Panc1 (cell line): ENCODE results near the gene HMGA1. TPM values are rescaled to one million over a fixed set of nuclear protein-coding genes. Genes with fewer than 3 reads are reported as not detected.

ENCODE experiments used
- ATAC-seq: fragments of 200-7000 bp; cut with Tn5 transposase; 2 replicates; pipeline ENCODE4 v1.9.1; 2020; ENCODE audit warnings: mild to moderate bottlenecking, moderate library complexity
- BruUV-seq: library from RNA; stranded (reverse); fragments of 400-500 nt; replicated peaks from 2 replicates; lab custom pipeline; 2021; lab: Mats Ljungman, UMichigan
- CTCF ChIA-PET: fragments of 300-600 bp; sonication (Branson Sonifier 250); formaldehyde crosslinking; loops from one replicate; lab custom pipeline; 2022; ENCODE audit warnings: antibody characterized with exemption; lab: Charles Lee
- POLR2A ChIA-PET: fragments of 300-600 bp; sonication (Branson Sonifier 250); formaldehyde crosslinking; loops from one replicate; lab custom pipeline; 2022; ENCODE audit warnings: antibody characterized with exemption; lab: Charles Lee
- DNase-seq: peaks from one replicate; pipeline ENCODE4 v3.0.0-alpha.2; 2010; ENCODE audit warnings: low read depth, low spot score
- H3K27ac ChIP-seq: 2 replicates; pipeline ENCODE4 v1.5.1; 2011; ENCODE audit warnings: mild to moderate bottlenecking, low read length, inconsistent platforms
- H3K27me3 ChIP-seq: fragments of 200-500 bp; sonication (Bioruptor generic); 2 replicates; pipeline ENCODE4 v1.6.0; 2014; ENCODE audit warnings: low read length, inconsistent platforms; ENCODE audit not compliant: control insufficient read depth, insufficient read depth
- H3K36me3 ChIP-seq: fragments of 200-500 bp; sonication (Bioruptor generic); 2 replicates; pipeline ENCODE4 v1.5.1; 2014; ENCODE audit warnings: inconsistent platforms, mild to moderate bottlenecking, low read length, moderate library complexity; ENCODE audit not compliant: control insufficient read depth, insufficient read depth
- H3K4me1 ChIP-seq: 2 replicates; pipeline ENCODE4 v1.5.1; 2011; ENCODE audit warnings: inconsistent platforms, mild to moderate bottlenecking, low read length, moderate library complexity; ENCODE audit not compliant: control insufficient read depth, insufficient read depth
- H3K4me3 ChIP-seq, 2 experiments: 2 replicates each; pipeline ENCODE4 v1.5.1; 2011 to 2012; ENCODE audit warnings: low read depth in 2 of 2, low read length in 2 of 2, mild to moderate bottlenecking in 2 of 2, inconsistent platforms in 1 of 2, moderate library complexity in 1 of 2
- H3K9me3 ChIP-seq: fragments of 200-500 bp; sonication (Bioruptor generic); 2 replicates; pipeline ENCODE4 v1.5.1; 2014; ENCODE audit warnings: low read depth, mild to moderate bottlenecking, inconsistent platforms, low read length, moderate library complexity; ENCODE audit not compliant: control insufficient read depth, insufficient read depth
- CTCF ChIP-seq: fragments of 450-650 bp; IDR thresholded peaks from 2 replicates; pipeline ENCODE4 v1.5.1; 2017; ENCODE audit warnings: mild to moderate bottlenecking
- POLR2AphosphoS5 ChIP-seq: IDR thresholded peaks from 2 replicates; pipeline ENCODE4 v1.6.1; 2012; ENCODE audit warnings: mild to moderate bottlenecking, low read depth, low read length, moderate library complexity
- REST ChIP-seq, 2 experiments: IDR thresholded peaks; 2 replicates each; pipeline ENCODE4 v1.6.1; 2011 to 2012; ENCODE audit warnings: low read depth in 2 of 2, control low read depth in 1 of 2, low read length in 1 of 2, mild to moderate bottlenecking in 1 of 2, moderate library complexity in 1 of 2; ENCODE audit not compliant: insufficient read depth in 1 of 2
- SIN3A ChIP-seq: IDR thresholded peaks from 2 replicates; pipeline ENCODE4 v1.6.1; 2012; ENCODE audit warnings: low read depth, mild to moderate bottlenecking, low read length, moderate library complexity, borderline replicate concordance; ENCODE audit not compliant: insufficient read depth
- TCF7L2 ChIP-seq: IDR thresholded peaks from 2 replicates; pipeline ENCODE4 v1.6.1; 2011; ENCODE audit warnings: mild to moderate bottlenecking, low read depth, low read length, inconsistent platforms
- in situ Hi-C: cut with HindIII; loops from 2 replicates; pipeline ENCODE4 v1.10.0; 2016; ENCODE audit warnings: low sequenced_read_pairs, low pct_unique_long_range_greater_than_20kb
- intact Hi-C: fragments of 100-400 bp; cut with micrococcal nuclease; formaldehyde crosslinking; loops from one replicate; pipeline ENCODE4 v1.10.0; 2022; ENCODE audit not compliant: unreplicated experiment
- total RNA-seq: library from RNA; stranded (reverse); gene quantifications from one replicate; pipeline ENCODE4 v1.2.1, GENCODE V29; 2021; ENCODE audit not compliant: unreplicated experiment

HMGA1 gene
- total RNA-seq, 1 experiment from 2014 or later: 444 TPM

- H3K36me3 ChIP-seq: peaks cover 2% of the 10 kb centered on the region; the same call in 1 of the 2 replicates
- intact Hi-C loops: no loop called here
- no peak overlapping the region for H3K27ac ChIP-seq
- H3K4me3 ChIP-seq: peak overlapping the region; percentile 73 to 78
- peaks cover 48% of the 10 kb centered on the region for H3K4me1 ChIP-seq
- no peaks in the 10 kb centered on the region for H3K27me3 ChIP-seq
- POLR2A ChIA-PET: interaction anchor here (0.5 to 0.7 kb wide), 9 partner anchors 10 to 666 kb away, joined by 3 to 10 read pairs (median 6); no protein-coding TSS in a partner anchor
- ATAC-seq (peak; percentile 6), DNase-seq (no peak)
- no TSS peak for BruUV-seq
- no peak for TF ChIP-seq CTCF
- no peak for TF ChIP-seq TCF7L2
- TF ChIP-seq SIN3A: no peak
- no peak for TF ChIP-seq REST (IDR thresholded peaks at IDR 0.05; ENCODE audit: insufficient read depth in 1 of 2, low read depth in 2 of 2, low read length in 1 of 2)
- no peak for TF ChIP-seq POLR2AphosphoS5
- in situ Hi-C loops: no loop called here
- CTCF ChIA-PET: interaction anchor here (0.5 to 0.7 kb wide), 4 partner anchors 35 to 520 kb away, joined by 3 to 7 read pairs (median 3); partner anchors contain the start of gene SNRPC
- no peaks in the 10 kb centered on the region for H3K9me3 ChIP-seq
These were observed 646 bp downstream of the HMGA1 start for GRCh38 chr6:34237316-34237721.

- peak overlapping the region; percentile 90 for H3K27ac ChIP-seq
- BruUV-seq: no TSS peak
- TF ChIP-seq POLR2AphosphoS5: no peak; the same call in 1 of the 2 replicates
- TF ChIP-seq CTCF: peak; percentile 20; the same call in 1 of the 2 replicates
- TF ChIP-seq SIN3A: no peak
- no peak for TF ChIP-seq TCF7L2
- TF ChIP-seq REST (IDR thresholded peaks at IDR 0.05; ENCODE audit: insufficient read depth in 1 of 2, low read depth in 2 of 2, low read length in 1 of 2): no peak
- no peak for DNase-seq
- in situ Hi-C loops: no loop called here
- peak overlapping the region; percentile 73 to 78 for H3K4me3 ChIP-seq
- peaks cover 52% of the 10 kb centered on the region for H3K4me1 ChIP-seq
- no peaks in the 10 kb centered on the region for H3K27me3 ChIP-seq
- peaks cover 3% of the 10 kb centered on the region; the same call in 1 of the 2 replicates for H3K36me3 ChIP-seq
- no peaks in the 10 kb centered on the region for H3K9me3 ChIP-seq
- peak; percentile 11 for ATAC-seq
- intact Hi-C loops: no loop called here
- CTCF ChIA-PET: no interaction called here
- POLR2A ChIA-PET: no interaction called here
These were observed 1.3 kb downstream of the HMGA1 start for GRCh38 chr6:34237722-34238584.
